ENCODE results near the gene NDRG2.

Gene NDRG2

DNA sequence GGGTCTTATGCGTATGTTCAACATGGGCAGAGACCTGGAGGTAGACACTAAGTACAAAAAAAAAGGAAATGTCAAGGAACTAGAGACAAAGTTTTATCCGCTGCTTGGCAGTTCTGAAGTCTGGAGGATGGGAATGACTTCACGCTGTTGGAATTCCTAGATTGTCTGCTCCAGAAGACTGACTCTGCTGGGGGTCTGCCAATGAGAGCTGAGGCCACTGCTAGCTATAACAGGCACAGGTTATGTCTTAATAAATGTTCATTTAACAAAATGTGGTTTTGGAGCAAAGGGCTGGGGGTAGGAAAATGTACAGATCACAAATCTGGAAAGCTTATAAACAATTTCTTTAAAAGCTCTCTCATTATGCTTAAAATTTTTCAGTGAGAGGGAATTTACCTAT lies 38.6 kb upstream of the NDRG2 start:
- Histone ChIP-seq H3K27ac (no peak overlapping the region), H3K36me3 (no peaks in the 10 kb centered on the region), H3K9me3 (ENCODE audit: severe bottlenecking) (no peaks in the 10 kb centered on the region), H3K4me3 (ENCODE audit: low read depth, low read length) (no peak overlapping the region), H3K27me3 (ENCODE audit: insufficient read depth, low read depth, severe bottlenecking) (no peaks in the 10 kb centered on the region)
- no peak for TF ChIP-seq CTCF (IDR thresholded peaks at IDR 0.05; ENCODE audit: low read depth, low read length)
- DNase-seq: no peak

DNA sequence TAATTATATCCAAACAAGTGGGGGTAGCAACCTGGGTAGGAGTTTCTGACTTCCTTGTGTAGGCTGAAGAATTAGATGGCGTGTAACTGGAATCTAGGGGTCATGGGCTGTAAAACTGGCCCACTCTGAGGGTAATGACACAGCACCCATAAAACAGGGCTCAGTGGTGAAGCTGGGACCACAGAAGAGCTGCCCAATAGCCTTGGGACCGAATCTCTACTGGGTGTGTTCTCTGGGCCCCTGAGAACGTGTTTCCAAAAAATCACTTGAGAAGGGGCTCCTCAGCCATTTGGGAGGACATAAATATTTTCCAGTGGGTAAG lies 36.4 kb upstream of the NDRG2 start:
- Histone ChIP-seq H3K9me3 (ENCODE audit: severe bottlenecking) (no peaks in the 10 kb centered on the region), H3K27me3 (ENCODE audit: insufficient read depth, low read depth, severe bottlenecking) (no peaks in the 10 kb centered on the region)

GRCh38 chr14:21060614-21061346 lies 35.9 kb upstream of the NDRG2 start:
- no peak overlapping the region for H3K27ac ChIP-seq
- no peaks in the 10 kb centered on the region for H3K27me3 ChIP-seq (ENCODE audit: insufficient read depth, low read depth, severe bottlenecking)
- no peaks in the 10 kb centered on the region for H3K36me3 ChIP-seq
- H3K4me3 ChIP-seq (ENCODE audit: low read depth, low read length): no peak overlapping the region
- no peak for TF ChIP-seq CTCF (IDR thresholded peaks at IDR 0.05; ENCODE audit: low read depth, low read length)
- no peak for DNase-seq
- no peaks in the 10 kb centered on the region for H3K9me3 ChIP-seq (ENCODE audit: severe bottlenecking)

More for the DNA sequence above, 36.4 kb upstream of the NDRG2 start:
- DNase-seq: no peak
- Histone ChIP-seq H3K27ac (no peak overlapping the region), H3K36me3 (no peaks in the 10 kb centered on the region), H3K4me3 (ENCODE audit: low read depth, low read length) (no peak overlapping the region)
- no peak for TF ChIP-seq CTCF (IDR thresholded peaks at IDR 0.05; ENCODE audit: low read depth, low read length)

DNA sequence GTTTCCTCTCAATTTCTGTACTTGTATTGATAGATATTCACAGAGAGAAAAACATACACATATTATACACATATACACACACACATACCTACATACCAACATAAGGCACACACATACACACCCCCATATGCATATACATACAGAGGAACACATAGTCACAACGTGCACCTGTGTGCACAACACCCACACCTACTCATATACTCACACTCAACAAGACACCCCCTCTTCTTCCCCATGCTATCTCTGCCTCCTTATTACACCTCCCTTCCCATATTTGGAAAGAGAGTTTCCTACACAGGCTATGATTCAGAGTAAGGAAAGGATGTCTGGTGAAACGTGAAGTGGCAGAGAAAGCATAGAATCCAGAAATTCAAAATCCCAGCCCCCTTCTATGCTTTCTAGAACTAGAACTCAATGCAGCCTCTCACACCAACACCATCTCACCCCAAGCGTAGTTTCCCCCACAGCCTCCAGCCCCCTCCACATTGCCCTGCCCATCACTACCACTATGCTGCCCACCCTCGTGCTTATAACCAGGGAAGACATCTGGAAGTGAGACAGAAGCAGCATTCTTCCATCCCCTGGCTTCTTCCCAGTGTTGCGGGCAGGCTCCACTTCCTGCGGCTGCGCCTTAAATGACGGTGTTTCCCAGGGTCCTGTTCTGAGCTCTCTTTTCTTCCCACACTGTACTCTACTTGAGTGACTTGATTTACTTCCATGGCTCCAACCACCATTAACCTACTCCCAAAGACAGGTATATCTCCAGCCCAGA lies 35.2 kb upstream of the NDRG2 start:
- H3K4me3 ChIP-seq (ENCODE audit: low read depth, low read length): no peak overlapping the region
- no peaks in the 10 kb centered on the region for H3K36me3 ChIP-seq
- no peaks in the 10 kb centered on the region for H3K9me3 ChIP-seq (ENCODE audit: severe bottlenecking)
- H3K27ac ChIP-seq: no peak overlapping the region
- TF ChIP-seq CTCF (IDR thresholded peaks at IDR 0.05; ENCODE audit: low read depth, low read length): no peak
- H3K27me3 ChIP-seq (ENCODE audit: insufficient read depth, low read depth, severe bottlenecking): no peaks in the 10 kb centered on the region
- no peak for DNase-seq

DNA sequence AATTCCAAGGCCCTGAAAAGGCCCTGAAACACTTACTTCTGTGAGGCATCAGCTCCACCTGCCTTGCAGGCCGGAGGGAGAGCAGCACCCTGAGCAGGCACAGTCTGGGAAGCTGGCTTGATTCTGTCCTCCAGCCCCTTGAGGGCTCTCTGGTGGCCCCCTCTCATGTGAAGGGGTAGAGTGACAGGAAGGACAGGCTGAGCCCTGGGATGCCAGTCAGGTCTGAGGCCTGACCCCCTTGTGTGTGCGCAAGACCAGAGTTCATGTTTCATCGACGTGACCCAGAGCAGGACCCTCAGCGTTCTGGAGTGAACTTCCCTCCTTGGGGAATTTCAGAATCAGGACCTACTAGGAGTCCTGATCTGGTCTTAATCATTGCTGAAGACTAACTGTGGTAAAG lies 34.0 kb upstream of the NDRG2 start:
- TF ChIP-seq CTCF (IDR thresholded peaks at IDR 0.05; ENCODE audit: low read depth, low read length): no peak
- Histone ChIP-seq H3K36me3 (no peaks in the 10 kb centered on the region), H3K27ac (no peak overlapping the region), H3K9me3 (ENCODE audit: severe bottlenecking) (no peaks in the 10 kb centered on the region), H3K27me3 (ENCODE audit: insufficient read depth, low read depth, severe bottlenecking) (no peaks in the 10 kb centered on the region), H3K4me3 (ENCODE audit: low read depth, low read length) (no peak overlapping the region)
- DNase-seq: no peak

Measured in WERI-Rb-1 (cell line).